H1 (cell line): ENCODE data around the gene CD300LG. TPM values are rescaled to one million over a fixed set of nuclear protein-coding genes. Genes with fewer than 3 reads are reported as not detected.

Source experiments
- CTCF ChIA-PET: fragments of 300-600 bp; sonication (Branson Sonifier 250); formaldehyde crosslinking; loops from one replicate; lab custom pipeline; 2021; ENCODE audit not compliant: partially characterized antibody; lab: Charles Lee
- POLR2A ChIA-PET: fragments of 300-600 bp; sonication (Branson Sonifier 250); formaldehyde crosslinking; loops from one replicate; lab custom pipeline; 2021; ENCODE audit warnings: inconsistent platforms; ENCODE audit not compliant: partially characterized antibody; lab: Charles Lee
- DNase-seq, 2 experiments: peaks; one replicate each; pipeline versions ENCODE4 v3.0.0 to v3.0.0-alpha.2; 2010 to 2022; ENCODE audit warnings: low spot score in 2 of 2, low read depth in 1 of 2, mixed read lengths in 1 of 2
- FAIRE-seq: peaks from 2 replicates; lab custom pipeline; 2011; peaks lifted over from hg19 to GRCh38; lab: Jason Lieb, UNC
- H2AFZ ChIP-seq: 2 replicates; pipeline ENCODE4 v1.8.1; 2012; ENCODE audit warnings: low read length, inconsistent platforms
- H2AK5ac ChIP-seq: 2 replicates; pipeline ENCODE4 v1.6.1; 2013; ENCODE audit warnings: low read depth, low read length
- H2BK120ac ChIP-seq: replicated peaks from 2 replicates; pipeline ENCODE3; 2013; ENCODE audit warnings: low read depth, low read length, inconsistent platforms
- H2BK12ac ChIP-seq: 2 replicates; pipeline ENCODE4 v1.6.1; 2013; ENCODE audit warnings: low read depth, low read length
- H2BK15ac ChIP-seq: 2 replicates; pipeline ENCODE4 v1.6.1; 2013; ENCODE audit warnings: low read length
- H2BK20ac ChIP-seq: 2 replicates; pipeline ENCODE4 v1.6.1; 2013; ENCODE audit warnings: low read length
- H2BK5ac ChIP-seq: 2 replicates; pipeline ENCODE4 v1.6.1; 2013; ENCODE audit warnings: low read depth, low read length
- H3K14ac ChIP-seq: 2 replicates; pipeline ENCODE4 v1.6.1; 2013; ENCODE audit warnings: inconsistent platforms; ENCODE audit not compliant: insufficient read length
- H3K18ac ChIP-seq: 2 replicates; pipeline ENCODE4 v1.6.1; 2013; ENCODE audit warnings: low read length; ENCODE audit errors: extremely low read depth
- H3K23ac ChIP-seq: 2 replicates; pipeline ENCODE4 v1.6.1; 2013; ENCODE audit warnings: inconsistent platforms; ENCODE audit not compliant: insufficient read length
- H3K23me2 ChIP-seq: 2 replicates; pipeline ENCODE4 v1.6.1; 2013; ENCODE audit warnings: low read depth, low read length
- H3K27ac ChIP-seq: 2 replicates; pipeline ENCODE4 v1.6.1; 2011; ENCODE audit warnings: low read depth, low read length, inconsistent platforms
- H3K27me3 ChIP-seq, 4 experiments: replicated peaks in 1 of 4; 1 replicate in 1 of 4; 2 replicates in 3 of 4; pipeline versions ENCODE4 v1.6.1 to v1.8.1; 2011 to 2013; ENCODE audit warnings: low read length in 3 of 4, mild to moderate bottlenecking in 3 of 4, inconsistent platforms in 2 of 4, mixed read lengths in 2 of 4, moderate library complexity in 1 of 4; ENCODE audit not compliant: control insufficient read depth in 3 of 4, insufficient read depth in 3 of 4; ENCODE audit errors: extremely low read depth in 1 of 4
- H3K36me3 ChIP-seq, 4 experiments: 2 replicates each; pipeline versions ENCODE4 v1.6.1 to v1.8.1; 2011 to 2013; ENCODE audit warnings: mild to moderate bottlenecking in 4 of 4, low read length in 3 of 4, moderate library complexity in 2 of 4, control low read depth in 1 of 4, inconsistent platforms in 1 of 4; ENCODE audit not compliant: insufficient read depth in 4 of 4, control insufficient read depth in 2 of 4
- H3K4ac ChIP-seq: replicated peaks from 2 replicates; pipeline ENCODE3; 2013; ENCODE audit warnings: low read length, low read depth, mixed read lengths, inconsistent platforms; ENCODE audit not compliant: insufficient read length
- H3K4me1 ChIP-seq, 4 experiments: replicated peaks in 1 of 4; 1 replicate in 1 of 4; 2 replicates in 3 of 4; pipeline versions ENCODE4 v1.6.1 to v1.8.1; 2011 to 2013; ENCODE audit warnings: low read length in 3 of 4, inconsistent platforms in 2 of 4, mixed read lengths in 1 of 4; ENCODE audit not compliant: insufficient read depth in 4 of 4, control insufficient read depth in 3 of 4
- H3K4me2 ChIP-seq, 2 experiments: 2 replicates each; pipeline versions ENCODE4 v1.6.1 to v1.8.1; 2011 to 2013; ENCODE audit warnings: low read depth in 2 of 2, low read length in 2 of 2, control low read depth in 1 of 2, inconsistent platforms in 1 of 2, mild to moderate bottlenecking in 1 of 2; ENCODE audit not compliant: insufficient read depth in 1 of 2
- H3K4me3 ChIP-seq, 4 experiments: fragments of 200-600, 300-600 bp in 1 of 4; sonication (generic), shearing (Covaris generic), sonication (Bioruptor Twin) in 1 of 4; 2 replicates each; pipeline versions ENCODE4 v1.5.1 to v1.8.1; 2011 to 2016; ENCODE audit warnings: low read length in 4 of 4, low read depth in 3 of 4, control low read depth in 2 of 4, inconsistent platforms in 2 of 4, mild to moderate bottlenecking in 2 of 4, mixed read lengths in 1 of 4, moderate library complexity in 1 of 4; ENCODE audit not compliant: insufficient read depth in 2 of 4; ENCODE audit errors: extremely low read depth in 1 of 4
- H3K56ac ChIP-seq: replicated peaks from 2 replicates; pipeline ENCODE3; 2013; ENCODE audit warnings: low read depth, mild to moderate bottlenecking, mixed read lengths, low read length, inconsistent platforms; ENCODE audit not compliant: insufficient read length
- H3K79me1 ChIP-seq: 2 replicates; pipeline ENCODE4 v1.6.1; 2013; ENCODE audit warnings: low read depth, low read length, control low read depth
- H3K79me2 ChIP-seq, 2 experiments: 2 replicates each; pipeline versions ENCODE4 v1.6.1 to v1.8.1; 2012 to 2013; ENCODE audit warnings: low read length in 2 of 2, mild to moderate bottlenecking in 2 of 2, inconsistent platforms in 1 of 2; ENCODE audit not compliant: insufficient read depth in 2 of 2, control insufficient read depth in 1 of 2
- H3K9ac ChIP-seq, 4 experiments: replicated peaks in 1 of 4; 1 replicate in 1 of 4; 2 replicates in 3 of 4; pipeline versions ENCODE4 v1.6.1 to v1.8.1; 2011 to 2013; ENCODE audit warnings: low read depth in 3 of 4, low read length in 3 of 4, control low read depth in 2 of 4, mild to moderate bottlenecking in 2 of 4, moderate library complexity in 2 of 4, inconsistent platforms in 1 of 4; ENCODE audit errors: extremely low read depth in 1 of 4
- H3K9me3 ChIP-seq, 2 experiments: 2 replicates each; pipeline versions ENCODE4 v1.6.1 to v1.8.1; 2012 to 2013; ENCODE audit warnings: mild to moderate bottlenecking in 2 of 2, moderate library complexity in 2 of 2, control low read depth in 1 of 2, inconsistent platforms in 1 of 2, low read depth in 1 of 2, low read length in 1 of 2, mixed read lengths in 1 of 2; ENCODE audit not compliant: insufficient read depth in 2 of 2
- H4K20me1 ChIP-seq, 2 experiments: replicated peaks in 1 of 2; 2 replicates each; pipeline versions ENCODE3 to v1.8.1; 2011 to 2013; ENCODE audit warnings: inconsistent platforms in 2 of 2, low read length in 2 of 2, mild to moderate bottlenecking in 1 of 2; ENCODE audit not compliant: insufficient read depth in 2 of 2, control insufficient read depth in 1 of 2
- H4K5ac ChIP-seq: 2 replicates; pipeline ENCODE4 v1.6.1; 2013; ENCODE audit warnings: low read length, low read depth, mixed read lengths, inconsistent platforms; ENCODE audit not compliant: insufficient read length
- H4K8ac ChIP-seq: 2 replicates; pipeline ENCODE4 v1.8.0; 2013; ENCODE audit warnings: mild to moderate bottlenecking, moderate library complexity, low read length, inconsistent platforms; ENCODE audit not compliant: insufficient read depth; ENCODE audit errors: extremely low read depth
- H4K91ac ChIP-seq: replicated peaks from 2 replicates; pipeline ENCODE3; 2013; ENCODE audit warnings: low read length, mixed read lengths, inconsistent platforms; ENCODE audit not compliant: insufficient read length
- BACH1 ChIP-seq: IDR thresholded peaks from 2 replicates; pipeline ENCODE4 v1.6.1; 2012; ENCODE audit warnings: low read length, improper control_type of control experiment
- BCL11A ChIP-seq, 2 experiments: IDR thresholded peaks; one replicate each; pipeline ENCODE4 v1.6.1; 2011; ENCODE audit warnings: low read depth in 2 of 2, low read length in 2 of 2, mild to moderate bottlenecking in 2 of 2
- CREB1 ChIP-seq: IDR thresholded peaks from 2 replicates; pipeline ENCODE4 v1.6.1; 2012; ENCODE audit warnings: inconsistent platforms
- CTBP2 ChIP-seq: IDR thresholded peaks from 2 replicates; pipeline ENCODE4 v1.7.0; 2011; ENCODE audit warnings: borderline replicate concordance, mild to moderate bottlenecking, moderate library complexity, mixed read lengths, low read length; ENCODE audit not compliant: insufficient read depth, insufficient read length
- HDAC2 ChIP-seq, 2 experiments: fragments of 300-600 bp in 1 of 2; sonication (generic) in 1 of 2; IDR thresholded peaks; 2 replicates each; pipeline ENCODE4 v1.6.1; 2011 to 2012; ENCODE audit warnings: low read depth in 2 of 2, low read length in 2 of 2, mild to moderate bottlenecking in 2 of 2, moderate library complexity in 2 of 2, borderline replicate concordance in 1 of 2, inconsistent platforms in 1 of 2
- KDM4A ChIP-seq: IDR thresholded peaks from one replicate; pipeline ENCODE4 v1.7.1; 2012; ENCODE audit warnings: low read depth, mild to moderate bottlenecking, moderate library complexity, low read length, inconsistent platforms; ENCODE audit not compliant: severe bottlenecking
- POLR2AphosphoS5 ChIP-seq: IDR thresholded peaks from 2 replicates; pipeline ENCODE4 v1.6.1; 2011; ENCODE audit warnings: low read depth, low read length
- RNF2 ChIP-seq: fragments of 200-900, 300-1000 bp; sonication (generic); IDR thresholded peaks from 2 replicates; pipeline ENCODE4 v1.7.1; 2016; ENCODE audit warnings: borderline replicate concordance, low read depth, mild to moderate bottlenecking, antibody characterized with exemption, low read length; ENCODE audit not compliant: poor library complexity, severe bottlenecking; ENCODE audit errors: missing control alignments
- SIX5 ChIP-seq: IDR thresholded peaks from 2 replicates; pipeline ENCODE4 v1.6.1; 2011; ENCODE audit warnings: mild to moderate bottlenecking, low read depth, low read length
- SP2 ChIP-seq: IDR thresholded peaks from 2 replicates; pipeline ENCODE4 v1.6.1; 2012; ENCODE audit warnings: mild to moderate bottlenecking, low read length, inconsistent platforms
- TCF12 ChIP-seq: IDR thresholded peaks from 2 replicates; pipeline ENCODE4 v1.6.1; 2011; ENCODE audit warnings: low read depth, mild to moderate bottlenecking, low read length
- WGBS, 2 experiments: shearing (Covaris generic) in 1 of 2; methylation state at CpG; one replicate each; pipeline versions ENCODE4 v1.1.6 to v1.1.7; 2013 to 2015; ENCODE audit warnings: low lambda C conversion rate in 2 of 2, mixed read lengths in 2 of 2, inconsistent platforms in 1 of 2, low coverage in 1 of 2, missing lambda C conversion rate in 1 of 2; ENCODE audit not compliant: insufficient replicate concordance in 2 of 2, insufficient coverage in 1 of 2, insufficient read length in 1 of 2; ENCODE audit errors: extremely low coverage in 1 of 2, missing lambda C conversion rate in 1 of 2; 5-methylcytosine and 5-hydroxymethylcytosine counted together
- polyA plus RNA-seq, 7 experiments: library from polyadenylated mRNA; depleted of rRNA in 3 of 7; stranded (reverse) in 5 of 7; unstranded in 2 of 7; fragments of >200 nt in 5 of 7; fragments of 200-250 nt in 2 of 7; gene quantifications; 1 replicate in 5 of 7; 2 replicates in 1 of 7; 4 replicates in 1 of 7; pipeline versions ENCODE4 v1.2.1 to v1.2.3, GENCODE V29; 2011 to 2013; ENCODE audit warnings: missing spikeins in 2 of 7, mixed read lengths in 2 of 7
- total RNA-seq: library from RNA; stranded (reverse); fragmentation: NEBNext Ultra II Directional; extraction: Animal tissue kit (Norgen Biotek cat#: 25700); gene quantifications from 2 replicates; pipeline ENCODE4 v1.2.1, GENCODE V29; 2021
- TF ChIP-seq, protein P1 (sequence below): IDR thresholded peaks from 2 replicates; pipeline ENCODE4 v1.6.1; 2012; ENCODE audit warnings: inconsistent platforms

Gene CD300LG
- total and polyA plus RNA-seq, 2 of the 8 experiments (the other 6 are each of a cell fraction or from before 2014, with no cell fraction given): 0.06 TPM; not detected in 1

DNA sequence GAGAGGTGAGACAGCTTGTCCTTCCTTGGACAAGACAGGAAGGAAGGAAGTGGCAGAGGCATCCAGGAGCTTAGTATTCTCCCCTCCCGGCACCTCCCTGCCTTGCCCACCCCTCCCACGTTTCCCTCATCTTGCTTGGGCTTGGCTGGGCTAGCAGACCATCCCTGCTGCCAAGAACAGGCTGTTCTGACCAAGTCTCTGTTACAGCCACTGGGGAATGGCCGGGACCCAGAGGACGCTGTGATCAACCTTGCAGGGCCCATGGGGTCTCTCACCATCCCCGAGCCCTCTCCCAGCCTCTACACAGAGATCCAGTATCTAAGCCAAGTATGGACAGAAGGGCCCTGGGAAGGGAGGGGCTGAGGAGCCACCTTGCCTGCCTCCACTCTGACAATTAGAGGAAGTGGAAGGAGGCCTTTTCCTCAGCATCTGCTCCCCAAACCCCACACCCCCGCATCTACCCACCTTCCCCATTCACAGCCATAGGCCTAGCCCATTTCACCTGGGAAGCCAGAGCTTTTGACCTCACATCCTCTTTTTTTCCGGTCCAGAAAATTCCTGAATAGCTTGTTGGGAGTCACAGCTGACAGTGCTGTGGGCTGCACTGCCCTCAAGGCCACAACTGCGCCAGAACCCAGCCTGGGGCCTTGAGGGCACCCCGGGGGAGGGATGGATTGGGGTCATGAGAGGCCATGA is 14.1 kb downstream of the CD300LG start:
- no peaks in the 10 kb centered on the region for H3K36me3 ChIP-seq
- POLR2A ChIA-PET: interaction anchor here (0.5 to 0.7 kb wide), 2 partner anchors 11 to 169 kb away, joined by 3 to 4 read pairs; no protein-coding TSS in a partner anchor
- H2BK15ac ChIP-seq: no peak overlapping the region
- H2BK12ac ChIP-seq: no peak overlapping the region
- no peak overlapping the region for H3K14ac ChIP-seq
- H4K8ac ChIP-seq: no peak overlapping the region
- DNase-seq: no peak
- WGBS, 2 experiments: 83% methylated on average over 9 of the region's 9 CpGs; no CpG with 5 or more reads in 1 of the 2 experiments
- no peak for FAIRE-seq
- H2AFZ ChIP-seq: no peak overlapping the region
- no peak overlapping the region for H2BK120ac ChIP-seq
- H3K23me2 ChIP-seq: no peaks in the 10 kb centered on the region
- H3K27me3 ChIP-seq: no peaks in the 10 kb centered on the region
- H4K91ac ChIP-seq: no peak overlapping the region
- H3K9me3 ChIP-seq: no peaks in the 10 kb centered on the region
- no peak overlapping the region for H3K4me2 ChIP-seq
- TF ChIP-seq POLR2AphosphoS5: no peak
- TF ChIP-seq HDAC2 (IDR thresholded peaks at IDR 0.05; ENCODE audit: borderline replicate concordance in 1 of 2, low read depth in 2 of 2, low read length in 2 of 2): no peak
- no peak for TF ChIP-seq SIX5
- no peak for TF ChIP-seq TCF12
- no peak for TF ChIP-seq BCL11A (IDR thresholded peaks at IDR 0.05; ENCODE audit: low read depth in 2 of 2, low read length in 2 of 2)
- no peak for TF ChIP-seq CREB1
- TF ChIP-seq CTBP2: no peak
- TF ChIP-seq KDM4A: no peak
- TF ChIP-seq RNF2: no peak
- TF ChIP-seq SP2: no peak
- TF ChIP-seq, protein P1, sequence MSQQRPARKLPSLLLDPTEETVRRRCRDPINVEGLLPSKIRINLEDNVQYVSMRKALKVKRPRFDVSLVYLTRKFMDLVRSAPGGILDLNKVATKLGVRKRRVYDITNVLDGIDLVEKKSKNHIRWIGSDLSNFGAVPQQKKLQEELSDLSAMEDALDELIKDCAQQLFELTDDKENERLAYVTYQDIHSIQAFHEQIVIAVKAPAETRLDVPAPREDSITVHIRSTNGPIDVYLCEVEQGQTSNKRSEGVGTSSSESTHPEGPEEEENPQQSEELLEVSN: no peak
- TF ChIP-seq BACH1: no peak
- no peaks in the 10 kb centered on the region for H4K20me1 ChIP-seq
- H3K9ac ChIP-seq: no peak overlapping the region
- no peak overlapping the region for H3K56ac ChIP-seq
- H3K18ac ChIP-seq: no peak overlapping the region
- CTCF ChIA-PET: interaction anchor here (0.9 to 6.0 kb wide), 7 partner anchors 8 to 49 kb away, joined by 3 to 30 read pairs (median 5); partner anchors contain the start of gene CD300LG
- H3K4ac ChIP-seq: no peak overlapping the region
- H3K27ac ChIP-seq: no peak overlapping the region
- no peak overlapping the region for H2BK5ac ChIP-seq
- no peak overlapping the region for H3K23ac ChIP-seq
- H3K79me1 ChIP-seq: no peaks in the 10 kb centered on the region
- no peak overlapping the region for H3K4me3 ChIP-seq
- H4K5ac ChIP-seq: no peak overlapping the region
- H3K4me1 ChIP-seq: peaks cover 0 to 4% (median under 1%) of the 10 kb centered on the region in 4 experiments; a peak in 3 of 7 replicates
- no peaks in the 10 kb centered on the region for H3K79me2 ChIP-seq
- H2AK5ac ChIP-seq: no peak overlapping the region
- no peak overlapping the region for H2BK20ac ChIP-seq
